ENCODE results near the gene ECI2. TPM values are rescaled to one million over a fixed set of nuclear protein-coding genes. Genes with fewer than 3 reads are reported as not detected.
"Not testable (repeated sequence)": the region's sequence is repeated elsewhere in the genome, so short reads cannot be mapped to it uniquely, and the experiment has no call there.

The ECI2 gene
- total RNA-seq, 1 donor from 2014 or later: 48.0 TPM

- Histone ChIP-seq H3K9me3 (ENCODE audit: control insufficient read depth in 3 of 3, low read length in 3 of 3) (peaks cover 0 to 4% (median 2%) of the 10 kb centered on the region in 3 donors), H3K4me3 (ENCODE audit: low read length in 3 of 3) (no peak overlapping the region), H3K27ac (ENCODE audit: low read depth, low read length) (peak overlapping the region; percentile 77), H3K27me3 (ENCODE audit: control insufficient read depth in 3 of 3, insufficient read depth in 3 of 3, low read length in 3 of 3) (no peaks in the 10 kb centered on the region), H3K36me3 (ENCODE audit: control insufficient read depth in 3 of 3, insufficient read depth in 3 of 3, low read length in 3 of 3) (no peaks in the 10 kb centered on the region), H3K4me1 (ENCODE audit: control insufficient read depth in 3 of 3, insufficient read depth in 3 of 3, low read length in 3 of 3) (peaks cover 0 to 10% (median under 1%) of the 10 kb centered on the region in 3 donors), H3K9ac (ENCODE audit: low read depth in 1 of 3, low read length in 3 of 3) (no peak overlapping the region)
Observed at GRCh38 chr6:4107873-4108272, 27.5 kb downstream of the ECI2 start.

- Histone ChIP-seq H3K27me3 (ENCODE audit: control insufficient read depth in 3 of 3, insufficient read depth in 3 of 3, low read length in 3 of 3) (no peaks in the 10 kb centered on the region), H3K9ac (ENCODE audit: low read depth in 1 of 3, low read length in 3 of 3) (no peak overlapping the region), H3K4me3 (ENCODE audit: low read length in 3 of 3) (no peak overlapping the region), H3K36me3 (ENCODE audit: control insufficient read depth in 3 of 3, insufficient read depth in 3 of 3, low read length in 3 of 3) (no peaks in the 10 kb centered on the region), H3K27ac (ENCODE audit: low read depth, low read length) (no peak overlapping the region), H3K9me3 (ENCODE audit: control insufficient read depth in 3 of 3, low read length in 3 of 3) (no peaks in the 10 kb centered on the region), H3K4me1 (ENCODE audit: control insufficient read depth in 3 of 3, insufficient read depth in 3 of 3, low read length in 3 of 3) (peaks cover 7 to 25% (median 16%) of the 10 kb centered on the region in 3 donors)
Observed at GRCh38 chr6:4105980-4106536, 29.3 kb downstream of the ECI2 start.

GRCh38 chr6:4103929-4104328 is 31.4 kb downstream of the ECI2 start:
- no peaks in the 10 kb centered on the region for H3K9me3 ChIP-seq (ENCODE audit: control insufficient read depth in 3 of 3, low read length in 3 of 3)
- H3K36me3 ChIP-seq (ENCODE audit: control insufficient read depth in 3 of 3, insufficient read depth in 3 of 3, low read length in 3 of 3): no peaks in the 10 kb centered on the region
- H3K27ac ChIP-seq (ENCODE audit: low read depth, low read length): no peak overlapping the region
- no peaks in the 10 kb centered on the region for H3K27me3 ChIP-seq (ENCODE audit: control insufficient read depth in 3 of 3, insufficient read depth in 3 of 3, low read length in 3 of 3)
- H3K9ac ChIP-seq (ENCODE audit: low read depth in 1 of 3, low read length in 3 of 3): no peak overlapping the region
- peaks cover 7 to 22% (median 21%) of the 10 kb centered on the region in 3 donors for H3K4me1 ChIP-seq (ENCODE audit: control insufficient read depth in 3 of 3, insufficient read depth in 3 of 3, low read length in 3 of 3)
- no peak overlapping the region for H3K4me3 ChIP-seq (ENCODE audit: low read length in 3 of 3)

- H3K4me1 ChIP-seq (ENCODE audit: control insufficient read depth in 3 of 3, insufficient read depth in 3 of 3, low read length in 3 of 3): peaks cover 7 to 22% (median 21%) of the 10 kb centered on the region in 3 donors
Observed at GRCh38 chr6:4102687-4103244, 32.6 kb downstream of the ECI2 start.

GRCh38 chr6:4101298-4101697 is 34.1 kb downstream of the ECI2 start:
- no peaks in the 10 kb centered on the region for H3K9me3 ChIP-seq (ENCODE audit: control insufficient read depth in 3 of 3, low read length in 3 of 3)
- H3K36me3 ChIP-seq (ENCODE audit: control insufficient read depth in 3 of 3, insufficient read depth in 3 of 3, low read length in 3 of 3): no peaks in the 10 kb centered on the region
- H3K27me3 ChIP-seq (ENCODE audit: control insufficient read depth in 3 of 3, insufficient read depth in 3 of 3, low read length in 3 of 3): no peaks in the 10 kb centered on the region
- H3K4me1 ChIP-seq (ENCODE audit: control insufficient read depth in 3 of 3, insufficient read depth in 3 of 3, low read length in 3 of 3): peaks cover 7 to 22% (median 21%) of the 10 kb centered on the region in 3 donors
- H3K4me3 ChIP-seq (ENCODE audit: low read length in 3 of 3): no peak overlapping the region
- H3K9ac ChIP-seq (ENCODE audit: low read depth in 1 of 3, low read length in 3 of 3): no peak overlapping the region
- no peak overlapping the region for H3K27ac ChIP-seq (ENCODE audit: low read depth, low read length)

More at GRCh38 chr6:4102687-4103244, 32.6 kb downstream of the ECI2 start:
- Histone ChIP-seq H3K27me3 (ENCODE audit: control insufficient read depth in 3 of 3, insufficient read depth in 3 of 3, low read length in 3 of 3) (no peaks in the 10 kb centered on the region), H3K27ac (ENCODE audit: low read depth, low read length) (peak overlapping the region; percentile 23), H3K4me3 (ENCODE audit: low read length in 3 of 3) (no peak overlapping the region), H3K9me3 (ENCODE audit: control insufficient read depth in 3 of 3, low read length in 3 of 3) (no peaks in the 10 kb centered on the region), H3K9ac (ENCODE audit: low read depth in 1 of 3, low read length in 3 of 3) (no peak overlapping the region), H3K36me3 (ENCODE audit: control insufficient read depth in 3 of 3, insufficient read depth in 3 of 3, low read length in 3 of 3) (no peaks in the 10 kb centered on the region)

- Histone ChIP-seq H3K36me3 (ENCODE audit: control insufficient read depth in 3 of 3, insufficient read depth in 3 of 3, low read length in 3 of 3) (no peaks in the 10 kb centered on the region), H3K4me1 (ENCODE audit: control insufficient read depth in 3 of 3, insufficient read depth in 3 of 3, low read length in 3 of 3) (peaks cover 7 to 22% (median 21%) of the 10 kb centered on the region in 3 donors), H3K9ac (ENCODE audit: low read depth in 1 of 3, low read length in 3 of 3) (no peak overlapping the region), H3K27ac (ENCODE audit: low read depth, low read length) (no peak overlapping the region), H3K4me3 (ENCODE audit: low read length in 3 of 3) (no peak overlapping the region), H3K27me3 (ENCODE audit: control insufficient read depth in 3 of 3, insufficient read depth in 3 of 3, low read length in 3 of 3) (no peaks in the 10 kb centered on the region), H3K9me3 (ENCODE audit: control insufficient read depth in 3 of 3, low read length in 3 of 3) (no peaks in the 10 kb centered on the region)
Observed at GRCh38 chr6:4100655-4101054, 34.7 kb downstream of the ECI2 start.

GRCh38 chr6:4093288-4093687 is 42.1 kb downstream of the ECI2 start:
- no peaks in the 10 kb centered on the region for H3K36me3 ChIP-seq (ENCODE audit: control insufficient read depth in 3 of 3, insufficient read depth in 3 of 3, low read length in 3 of 3)
- no peaks in the 10 kb centered on the region for H3K4me1 ChIP-seq (ENCODE audit: control insufficient read depth in 3 of 3, insufficient read depth in 3 of 3, low read length in 3 of 3)
- H3K27ac ChIP-seq (ENCODE audit: low read depth, low read length): no peak overlapping the region
- H3K9ac ChIP-seq (ENCODE audit: low read depth in 1 of 3, low read length in 3 of 3): no peak overlapping the region
- H3K4me3 ChIP-seq (ENCODE audit: low read length in 3 of 3): no peak overlapping the region
- H3K27me3 ChIP-seq (ENCODE audit: control insufficient read depth in 3 of 3, insufficient read depth in 3 of 3, low read length in 3 of 3): no peaks in the 10 kb centered on the region
- H3K9me3 ChIP-seq (ENCODE audit: control insufficient read depth in 3 of 3, low read length in 3 of 3): no peaks in the 10 kb centered on the region

GRCh38 chr6:4091941-4092340 is 43.4 kb downstream of the ECI2 start:
- no peaks in the 10 kb centered on the region for H3K4me1 ChIP-seq (ENCODE audit: control insufficient read depth in 3 of 3, insufficient read depth in 3 of 3, low read length in 3 of 3)
- no peak overlapping the region for H3K27ac ChIP-seq (ENCODE audit: low read depth, low read length)
- H3K36me3 ChIP-seq (ENCODE audit: control insufficient read depth in 3 of 3, insufficient read depth in 3 of 3, low read length in 3 of 3): no peaks in the 10 kb centered on the region
- H3K4me3 ChIP-seq (ENCODE audit: low read length in 3 of 3): no peak overlapping the region
- no peaks in the 10 kb centered on the region for H3K27me3 ChIP-seq (ENCODE audit: control insufficient read depth in 3 of 3, insufficient read depth in 3 of 3, low read length in 3 of 3)
- H3K9me3 ChIP-seq (ENCODE audit: control insufficient read depth in 3 of 3, low read length in 3 of 3): no peaks in the 10 kb centered on the region
- no peak overlapping the region for H3K9ac ChIP-seq (ENCODE audit: low read depth in 1 of 3, low read length in 3 of 3)

GRCh38 chr6:4090043-4090442 is 45.3 kb downstream of the ECI2 start:
- H3K4me1 ChIP-seq (ENCODE audit: control insufficient read depth in 3 of 3, insufficient read depth in 3 of 3, low read length in 3 of 3); H3K36me3 ChIP-seq (ENCODE audit: control insufficient read depth in 3 of 3, insufficient read depth in 3 of 3, low read length in 3 of 3); H3K9ac ChIP-seq (ENCODE audit: low read depth in 1 of 3, low read length in 3 of 3); H3K27me3 ChIP-seq (ENCODE audit: control insufficient read depth in 3 of 3, insufficient read depth in 3 of 3, low read length in 3 of 3); H3K4me3 ChIP-seq (ENCODE audit: low read length in 3 of 3); H3K9me3 ChIP-seq (ENCODE audit: control insufficient read depth in 3 of 3, low read length in 3 of 3); H3K27ac ChIP-seq (ENCODE audit: low read depth, low read length): not testable (repeated sequence)

- Histone ChIP-seq H3K27me3 (ENCODE audit: control insufficient read depth in 3 of 3, insufficient read depth in 3 of 3, low read length in 3 of 3) (no peaks in the 10 kb centered on the region), H3K9me3 (ENCODE audit: control insufficient read depth in 3 of 3, low read length in 3 of 3) (no peaks in the 10 kb centered on the region), H3K4me3 (ENCODE audit: low read length in 3 of 3) (no peak overlapping the region), H3K9ac (ENCODE audit: low read depth in 1 of 3, low read length in 3 of 3) (no peak overlapping the region), H3K4me1 (ENCODE audit: control insufficient read depth in 3 of 3, insufficient read depth in 3 of 3, low read length in 3 of 3) (peaks cover 0 to 2% (median 0%) of the 10 kb centered on the region in 3 donors), H3K36me3 (ENCODE audit: control insufficient read depth in 3 of 3, insufficient read depth in 3 of 3, low read length in 3 of 3) (no peaks in the 10 kb centered on the region), H3K27ac (ENCODE audit: low read depth, low read length) (no peak overlapping the region)
Observed at GRCh38 chr6:4088704-4089103, 46.7 kb downstream of the ECI2 start.
